ENCODE measurements around the gene CCDC63.
"Not testable (repeated sequence)": the region's sequence is repeated elsewhere in the genome, so short reads cannot be mapped to it uniquely, and the experiment has no call there.

The CCDC63 gene

GRCh38 chr12:110937104-110937641 is 90.4 kb downstream of the CCDC63 start:
- CTCF ChIA-PET = interaction anchor here (0.6 to 1.4 kb wide), 10 partner anchors 14 to 1773 kb away, joined by 3 to 4 read pairs (median 3); no protein-coding TSS in a partner anchor
- POLR2A ChIA-PET (ENCODE audit: low non-redundant PET) = no interaction called here
- TF ChIP-seq, protein P1, sequence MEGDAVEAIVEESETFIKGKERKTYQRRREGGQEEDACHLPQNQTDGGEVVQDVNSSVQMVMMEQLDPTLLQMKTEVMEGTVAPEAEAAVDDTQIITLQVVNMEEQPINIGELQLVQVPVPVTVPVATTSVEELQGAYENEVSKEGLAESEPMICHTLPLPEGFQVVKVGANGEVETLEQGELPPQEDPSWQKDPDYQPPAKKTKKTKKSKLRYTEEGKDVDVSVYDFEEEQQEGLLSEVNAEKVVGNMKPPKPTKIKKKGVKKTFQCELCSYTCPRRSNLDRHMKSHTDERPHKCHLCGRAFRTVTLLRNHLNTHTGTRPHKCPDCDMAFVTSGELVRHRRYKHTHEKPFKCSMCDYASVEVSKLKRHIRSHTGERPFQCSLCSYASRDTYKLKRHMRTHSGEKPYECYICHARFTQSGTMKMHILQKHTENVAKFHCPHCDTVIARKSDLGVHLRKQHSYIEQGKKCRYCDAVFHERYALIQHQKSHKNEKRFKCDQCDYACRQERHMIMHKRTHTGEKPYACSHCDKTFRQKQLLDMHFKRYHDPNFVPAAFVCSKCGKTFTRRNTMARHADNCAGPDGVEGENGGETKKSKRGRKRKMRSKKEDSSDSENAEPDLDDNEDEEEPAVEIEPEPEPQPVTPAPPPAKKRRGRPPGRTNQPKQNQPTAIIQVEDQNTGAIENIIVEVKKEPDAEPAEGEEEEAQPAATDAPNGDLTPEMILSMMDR (conservative IDR thresholded peaks at IDR 0.05; ENCODE audit: low read depth) = peak; percentile 96
- DNase-seq (ENCODE audit: low spot score) = peak; percentile 46
- H3K27ac ChIP-seq = no peak overlapping the region

DNA sequence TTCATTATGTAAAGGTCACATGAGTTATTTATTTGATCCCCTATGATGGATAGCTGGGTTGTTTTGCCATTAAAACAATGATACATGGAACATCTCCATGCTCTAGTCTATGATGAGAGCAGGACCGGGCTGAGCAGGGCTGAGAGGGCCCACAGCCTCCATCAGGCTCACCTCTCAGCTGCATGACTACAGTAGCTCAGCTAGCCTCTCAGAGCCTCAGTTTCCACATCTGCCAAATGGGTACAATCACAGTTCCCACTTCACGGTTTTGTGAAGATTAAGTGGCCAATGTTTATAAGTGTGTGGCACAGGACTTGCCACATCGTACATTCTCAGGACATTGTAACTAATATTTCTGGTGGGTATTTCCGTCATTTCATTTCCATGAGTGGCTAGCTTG is 93.5 kb downstream of the CCDC63 start:
- ChIA-PET CTCF (interaction anchor here (0.5 to 1.1 kb wide), 2 partner anchors 9 to 52 kb away, joined by 3 read pairs; no protein-coding TSS in a partner anchor), POLR2A (ENCODE audit: low non-redundant PET) (no interaction called here)
- TF ChIP-seq, protein P1 (conservative IDR thresholded peaks at IDR 0.05; ENCODE audit: low read depth) = no peak

DNA sequence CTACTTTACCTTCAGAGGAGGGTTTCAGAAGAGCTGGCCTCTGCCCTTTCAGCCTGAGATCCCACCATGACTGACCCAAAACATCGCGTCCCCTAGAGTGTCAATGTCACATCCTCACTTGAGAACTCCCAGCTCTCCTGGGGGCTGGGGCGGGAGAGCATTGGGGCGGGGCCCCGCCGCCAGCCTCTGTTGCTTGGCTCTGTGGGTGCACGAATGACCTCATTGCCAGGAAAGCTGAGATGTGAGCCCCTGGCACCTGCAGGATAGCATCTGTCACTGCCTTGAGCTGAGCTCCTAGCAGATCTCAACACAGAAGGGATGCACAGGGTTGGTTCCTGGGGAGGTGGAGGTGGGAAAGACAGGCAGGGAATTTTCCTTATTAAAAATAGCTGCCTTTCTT is 94.1 kb downstream of the CCDC63 start:
- H3K27ac ChIP-seq = no peak overlapping the region
- DNase-seq (ENCODE audit: low spot score) = no peak
- POLR2A ChIA-PET (ENCODE audit: low non-redundant PET) = no interaction called here
- TF ChIP-seq, protein P1 (conservative IDR thresholded peaks at IDR 0.05; ENCODE audit: low read depth) = no peak
- CTCF ChIA-PET = interaction anchor here (0.5 to 0.7 kb wide), 2 partner anchors 9 to 327 kb away, joined by 3 to 4 read pairs; no protein-coding TSS in a partner anchor

More for the DNA sequence above, 93.5 kb downstream of the CCDC63 start:
- H3K27ac ChIP-seq = no peak overlapping the region
- no peak for DNase-seq (ENCODE audit: low spot score)

- TF ChIP-seq, protein P1 (conservative IDR thresholded peaks at IDR 0.05; ENCODE audit: low read depth) = no peak
- POLR2A ChIA-PET (ENCODE audit: low non-redundant PET) = no interaction called here
- no peak for DNase-seq (ENCODE audit: low spot score)
- CTCF ChIA-PET = interaction anchor here (0.7 kb wide), 1 partner anchor 326 kb away, joined by 4 read pairs; no protein-coding TSS in a partner anchor
- H3K27ac ChIP-seq = no peak overlapping the region
Measured at GRCh38 chr12:110941391-110941790, 94.6 kb downstream of the CCDC63 start.

- TF ChIP-seq, protein P1 (conservative IDR thresholded peaks at IDR 0.05; ENCODE audit: low read depth) = no peak
- ChIA-PET POLR2A (ENCODE audit: low non-redundant PET) (no interaction called here), CTCF (no interaction called here)
- H3K27ac ChIP-seq = no peak overlapping the region
- DNase-seq (ENCODE audit: low spot score) = no peak
Measured at GRCh38 chr12:110943373-110943772, 96.6 kb downstream of the CCDC63 start.

DNA sequence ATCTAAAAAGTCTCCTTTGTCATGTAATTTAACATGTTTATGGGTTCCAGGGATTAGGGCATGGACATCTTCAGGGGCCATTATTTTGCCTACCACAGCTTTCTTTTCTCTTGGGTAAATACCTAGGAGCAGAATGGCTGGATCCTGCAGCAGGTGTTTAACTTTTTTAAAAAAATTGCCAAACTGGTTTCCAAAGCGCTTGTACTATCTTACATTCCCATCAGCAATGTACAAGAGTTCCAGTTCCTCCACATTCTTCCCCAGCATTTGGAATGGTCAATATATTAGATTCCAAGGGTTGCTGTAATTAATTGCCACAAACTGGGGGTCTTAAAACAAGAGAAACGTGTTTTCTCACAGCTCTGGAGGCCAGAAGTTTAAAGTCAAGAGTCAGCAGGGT is 101.3 kb downstream of the CCDC63 start:
- DNase-seq (ENCODE audit: low spot score) = no peak
- CTCF ChIA-PET = interaction anchor here (0.6 kb wide), 1 partner anchor 447 kb away, joined by 3 read pairs; no protein-coding TSS in a partner anchor
- TF ChIP-seq, protein P1 (conservative IDR thresholded peaks at IDR 0.05; ENCODE audit: low read depth) = no peak
- POLR2A ChIA-PET (ENCODE audit: low non-redundant PET) = no interaction called here
- no peak overlapping the region for H3K27ac ChIP-seq

DNA sequence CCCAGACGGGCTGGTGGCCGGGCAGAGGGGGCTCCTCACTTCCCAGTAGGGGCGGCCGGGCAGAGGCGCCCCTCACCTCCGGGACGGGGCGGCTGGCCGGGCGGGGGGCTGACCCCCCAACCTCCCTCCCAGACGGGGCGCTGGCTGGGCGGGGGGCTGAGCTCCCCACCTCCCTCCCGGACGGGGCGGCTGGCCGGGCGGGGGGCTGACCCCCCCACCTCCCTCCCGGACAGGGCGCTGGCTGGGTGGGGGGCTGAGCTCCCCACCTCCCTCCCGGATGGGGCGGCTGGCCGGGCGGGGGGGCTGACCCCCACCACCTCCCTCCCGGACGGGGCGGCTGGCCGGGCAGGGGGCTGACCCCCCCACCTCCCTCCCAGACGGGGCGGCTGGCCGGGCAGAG is 103.7 kb downstream of the CCDC63 start:
- POLR2A ChIA-PET (ENCODE audit: low non-redundant PET); CTCF ChIA-PET; H3K27ac ChIP-seq; DNase-seq (ENCODE audit: low spot score): not testable (repeated sequence)

DNA sequence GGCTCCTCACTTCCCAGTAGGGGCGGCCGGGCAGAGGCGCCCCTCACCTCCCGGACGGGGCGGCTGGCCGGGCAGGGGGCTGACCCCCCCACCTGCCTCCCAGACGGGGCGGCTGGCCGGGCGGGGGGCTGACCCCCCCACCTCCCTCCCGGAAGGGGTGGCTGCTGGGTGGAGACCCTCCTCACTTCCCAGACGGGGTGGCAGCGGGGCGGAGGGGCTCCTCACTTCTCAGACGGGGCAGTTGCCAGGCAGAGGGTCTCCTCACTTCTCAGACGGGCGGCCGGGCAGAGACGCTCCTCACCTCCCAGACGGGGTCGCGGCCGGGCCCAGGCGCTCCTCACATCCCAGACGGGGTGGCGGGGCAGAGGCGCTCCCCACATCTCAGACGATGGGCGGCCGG is 104.1 kb downstream of the CCDC63 start:
- H3K27ac ChIP-seq; DNase-seq (ENCODE audit: low spot score); CTCF ChIA-PET; POLR2A ChIA-PET (ENCODE audit: low non-redundant PET): not testable (repeated sequence)

All from RWPE1 (cell line).